ENCODE data around the gene SEMA7A.

Gene SEMA7A

GRCh38 chr15:74438206-74438605, 4.4 kb upstream of the SEMA7A start:
- H3K36me3 ChIP-seq (ENCODE audit: control insufficient read depth, insufficient read depth, low read length, severe bottlenecking): no peaks in the 10 kb centered on the region
- no peaks in the 10 kb centered on the region for H3K27me3 ChIP-seq (replicated peaks; ENCODE audit: control insufficient read depth, insufficient read depth, low read length)
- no peaks in the 10 kb centered on the region for H3K9me3 ChIP-seq (ENCODE audit: control insufficient read depth, low read length)
- H3K9ac ChIP-seq (ENCODE audit: low read length): no peak overlapping the region
- peaks cover 14% of the 10 kb centered on the region for H3K4me1 ChIP-seq (ENCODE audit: control insufficient read depth, insufficient read depth, low read length)
- DNase-seq (ENCODE audit: low read depth): no peak
- no peak overlapping the region for H3K4me3 ChIP-seq (ENCODE audit: low read length)

GRCh38 chr15:74434263-74435136, 742 bp upstream of the SEMA7A start:
- Histone ChIP-seq H3K4me1 (ENCODE audit: control insufficient read depth, insufficient read depth, low read length) (peaks cover 22% of the 10 kb centered on the region), H3K27me3 (replicated peaks; ENCODE audit: control insufficient read depth, insufficient read depth, low read length) (no peaks in the 10 kb centered on the region), H3K4me3 (ENCODE audit: low read length) (peak overlapping the region; percentile 87), H3K9ac (ENCODE audit: low read length) (peak overlapping the region; percentile 85), H3K36me3 (ENCODE audit: control insufficient read depth, insufficient read depth, low read length, severe bottlenecking) (no peaks in the 10 kb centered on the region), H3K9me3 (ENCODE audit: control insufficient read depth, low read length) (no peaks in the 10 kb centered on the region)
- DNase-seq (ENCODE audit: low read depth): no peak

DNA sequence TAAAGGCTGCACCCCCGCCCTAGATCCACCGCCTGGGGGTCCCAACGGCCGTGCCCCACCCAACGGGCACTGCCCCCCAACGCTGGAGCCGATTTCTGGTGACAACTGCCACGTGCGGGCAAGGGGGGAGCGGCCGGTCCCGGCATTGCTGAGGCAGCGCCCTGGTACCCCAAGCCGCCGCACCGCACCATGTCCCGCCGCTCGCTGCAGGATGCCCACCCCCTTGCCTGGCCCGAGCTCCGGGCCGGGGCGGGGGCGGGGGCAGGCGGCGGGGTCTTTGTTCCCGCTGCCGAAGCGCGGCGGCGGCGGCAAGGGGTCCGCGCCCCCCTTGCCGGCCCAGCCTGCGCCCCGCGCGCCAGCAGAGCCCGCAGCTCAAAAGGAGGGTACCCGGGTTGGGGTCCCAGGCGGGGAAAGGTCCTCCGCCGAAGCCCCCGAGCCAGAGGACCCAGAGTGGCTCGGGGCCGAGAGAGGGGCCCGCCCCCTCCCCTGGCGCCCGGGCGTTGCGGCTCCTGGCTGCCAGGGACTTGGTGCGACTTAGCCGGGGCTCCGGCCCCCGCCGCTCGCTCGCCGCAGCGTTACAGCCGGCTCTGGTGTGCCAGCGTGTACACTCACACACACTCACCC, 678 bp downstream of the SEMA7A start:
- H3K4me3 ChIP-seq (ENCODE audit: low read length): peak overlapping the region; percentile 87
- no peak for DNase-seq (ENCODE audit: low read depth)

DNA sequence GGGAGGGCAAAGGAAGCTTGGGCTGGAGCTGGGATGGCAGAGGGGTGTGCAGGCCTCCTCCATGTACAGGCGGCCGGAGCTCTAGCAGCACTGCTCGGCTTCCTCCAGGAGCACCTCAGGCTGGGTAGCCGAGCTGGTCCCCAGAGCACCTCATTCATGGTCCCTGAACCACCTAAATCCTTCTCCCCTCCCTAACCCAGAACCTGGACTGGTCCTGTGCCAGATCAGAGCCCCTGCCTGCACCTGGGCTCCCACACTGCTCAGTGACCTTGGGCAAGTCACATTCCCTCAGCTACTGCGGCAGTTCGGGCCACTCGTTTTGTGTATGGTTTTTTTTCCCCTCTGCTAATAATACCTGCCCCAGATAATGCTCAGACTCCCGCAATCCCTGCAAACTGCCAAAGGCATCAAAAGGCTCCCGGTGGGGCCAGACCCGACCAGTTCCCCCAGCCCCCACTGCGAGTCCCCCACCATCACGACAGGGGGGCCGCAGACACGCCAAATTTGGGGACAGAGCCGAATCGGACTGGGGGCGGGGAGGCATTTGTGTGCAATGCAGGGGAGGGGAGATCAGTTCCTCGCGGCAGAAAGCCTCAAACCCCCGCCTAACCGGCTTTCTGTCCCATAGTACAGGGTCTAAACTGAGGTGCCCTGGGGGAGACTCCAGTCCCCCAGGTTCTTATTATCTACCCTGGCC, 1.3 kb downstream of the SEMA7A start:
- no peaks in the 10 kb centered on the region for H3K36me3 ChIP-seq (ENCODE audit: control insufficient read depth, insufficient read depth, low read length, severe bottlenecking)
- peak overlapping the region; percentile 73 for H3K9ac ChIP-seq (ENCODE audit: low read length)
- no peaks in the 10 kb centered on the region for H3K9me3 ChIP-seq (ENCODE audit: control insufficient read depth, low read length)
- peak overlapping the region; percentile 87 for H3K4me3 ChIP-seq (ENCODE audit: low read length)
- peaks cover 30% of the 10 kb centered on the region for H3K4me1 ChIP-seq (ENCODE audit: control insufficient read depth, insufficient read depth, low read length)
- no peak for DNase-seq (ENCODE audit: low read depth)
- H3K27me3 ChIP-seq (replicated peaks; ENCODE audit: control insufficient read depth, insufficient read depth, low read length): no peaks in the 10 kb centered on the region

More for the DNA sequence above, 678 bp downstream of the SEMA7A start:
- no peaks in the 10 kb centered on the region for H3K9me3 ChIP-seq (ENCODE audit: control insufficient read depth, low read length)
- peaks cover 26% of the 10 kb centered on the region for H3K4me1 ChIP-seq (ENCODE audit: control insufficient read depth, insufficient read depth, low read length)
- no peaks in the 10 kb centered on the region for H3K36me3 ChIP-seq (ENCODE audit: control insufficient read depth, insufficient read depth, low read length, severe bottlenecking)
- H3K9ac ChIP-seq (ENCODE audit: low read length): peak overlapping the region; percentile 88
- H3K27me3 ChIP-seq (replicated peaks; ENCODE audit: control insufficient read depth, insufficient read depth, low read length): no peaks in the 10 kb centered on the region

GRCh38 chr15:74431645-74432044, 2.1 kb downstream of the SEMA7A start:
- Histone ChIP-seq H3K36me3 (ENCODE audit: control insufficient read depth, insufficient read depth, low read length, severe bottlenecking) (no peaks in the 10 kb centered on the region), H3K9me3 (ENCODE audit: control insufficient read depth, low read length) (no peaks in the 10 kb centered on the region), H3K4me1 (ENCODE audit: control insufficient read depth, insufficient read depth, low read length) (peaks cover 30% of the 10 kb centered on the region), H3K4me3 (ENCODE audit: low read length) (peak overlapping the region; percentile 87), H3K9ac (ENCODE audit: low read length) (peak overlapping the region; percentile 73), H3K27me3 (replicated peaks; ENCODE audit: control insufficient read depth, insufficient read depth, low read length) (no peaks in the 10 kb centered on the region)
- DNase-seq (ENCODE audit: low read depth): no peak

DNA sequence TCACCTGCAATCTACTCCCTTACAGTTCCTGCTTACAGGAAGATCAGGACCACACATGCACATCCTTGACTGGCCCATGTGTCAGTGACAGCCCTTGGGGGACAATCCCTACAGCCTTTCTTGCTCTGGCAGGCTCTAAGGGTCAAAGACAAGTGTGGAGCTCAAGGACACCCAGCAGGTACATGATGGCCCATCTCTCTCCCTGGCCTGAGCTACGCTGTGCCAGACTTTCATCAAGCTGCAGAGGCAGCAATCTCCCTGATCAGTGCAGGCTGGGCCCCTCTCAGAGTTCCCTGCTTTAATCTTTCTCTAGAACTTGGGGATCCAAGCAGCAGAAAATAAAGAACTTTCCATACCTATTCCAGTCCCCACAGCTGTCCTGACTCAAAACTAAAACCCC, 2.6 kb downstream of the SEMA7A start:
- no peaks in the 10 kb centered on the region for H3K9me3 ChIP-seq (ENCODE audit: control insufficient read depth, low read length)
- no peaks in the 10 kb centered on the region for H3K27me3 ChIP-seq (replicated peaks; ENCODE audit: control insufficient read depth, insufficient read depth, low read length)
- H3K4me3 ChIP-seq (ENCODE audit: low read length): peak overlapping the region; percentile 87
- DNase-seq (ENCODE audit: low read depth): no peak
- H3K36me3 ChIP-seq (ENCODE audit: control insufficient read depth, insufficient read depth, low read length, severe bottlenecking): no peaks in the 10 kb centered on the region
- peak overlapping the region; percentile 73 for H3K9ac ChIP-seq (ENCODE audit: low read length)
- peaks cover 30% of the 10 kb centered on the region for H3K4me1 ChIP-seq (ENCODE audit: control insufficient read depth, insufficient read depth, low read length)

DNA sequence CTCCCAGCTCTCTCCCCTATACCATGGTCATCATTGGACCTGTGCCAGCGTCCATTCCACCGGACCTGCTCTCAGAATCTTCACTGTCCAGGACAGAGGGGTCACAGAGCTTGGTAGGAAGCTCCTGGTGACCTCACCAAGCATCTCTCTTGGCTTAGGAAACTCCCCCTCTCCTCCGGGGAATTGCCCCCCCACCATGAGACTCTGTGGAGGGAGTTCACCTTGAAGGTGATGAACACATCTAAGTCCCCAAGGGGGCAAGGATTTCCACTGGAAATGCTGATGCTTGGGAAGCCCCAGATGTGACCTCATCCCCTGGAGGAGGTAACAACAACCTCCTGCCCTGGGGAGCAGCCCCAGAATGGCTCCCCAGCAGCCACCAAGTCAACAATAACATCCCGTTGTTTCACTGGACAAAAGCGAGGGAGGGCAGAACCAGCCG, 3.2 kb downstream of the SEMA7A start:
- Histone ChIP-seq H3K4me3 (ENCODE audit: low read length) (no peak overlapping the region), H3K27me3 (replicated peaks; ENCODE audit: control insufficient read depth, insufficient read depth, low read length) (no peaks in the 10 kb centered on the region), H3K36me3 (ENCODE audit: control insufficient read depth, insufficient read depth, low read length, severe bottlenecking) (no peaks in the 10 kb centered on the region), H3K9me3 (ENCODE audit: control insufficient read depth, low read length) (no peaks in the 10 kb centered on the region), H3K9ac (ENCODE audit: low read length) (no peak overlapping the region), H3K4me1 (ENCODE audit: control insufficient read depth, insufficient read depth, low read length) (peaks cover 30% of the 10 kb centered on the region)
- no peak for DNase-seq (ENCODE audit: low read depth)

DNA sequence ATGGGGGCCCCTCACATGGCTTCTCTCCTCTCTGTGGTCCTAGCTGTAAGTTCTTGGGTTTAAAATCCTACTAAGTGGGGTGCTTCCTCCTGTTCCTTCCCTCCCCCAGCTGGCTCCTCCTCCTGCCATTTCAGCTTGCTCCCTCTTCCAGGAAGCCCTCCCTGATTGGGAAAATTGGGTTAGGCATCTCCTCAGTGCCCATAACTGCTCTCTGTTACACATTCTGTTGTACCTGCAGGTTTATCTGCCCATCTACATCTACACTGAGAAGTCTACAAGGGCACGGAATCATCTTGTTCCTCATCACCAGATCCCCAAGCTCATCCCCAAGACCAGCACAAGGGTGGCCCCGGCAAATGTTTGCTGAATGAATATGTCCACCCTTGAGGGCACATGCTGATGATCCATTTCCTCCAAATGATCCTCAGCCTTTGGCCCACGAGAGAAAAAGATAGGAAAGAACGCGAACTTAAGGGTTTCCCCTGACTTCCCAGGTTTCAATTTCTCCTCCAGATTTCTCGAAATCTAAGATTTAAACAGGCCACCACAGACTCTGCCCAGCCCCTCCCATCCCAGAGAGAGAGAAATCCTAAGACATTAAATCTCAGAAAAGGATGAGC, 3.9 kb downstream of the SEMA7A start:
- Histone ChIP-seq H3K27me3 (replicated peaks; ENCODE audit: control insufficient read depth, insufficient read depth, low read length) (no peaks in the 10 kb centered on the region), H3K4me3 (ENCODE audit: low read length) (no peak overlapping the region), H3K9me3 (ENCODE audit: control insufficient read depth, low read length) (no peaks in the 10 kb centered on the region), H3K9ac (ENCODE audit: low read length) (no peak overlapping the region), H3K4me1 (ENCODE audit: control insufficient read depth, insufficient read depth, low read length) (peaks cover 30% of the 10 kb centered on the region), H3K36me3 (ENCODE audit: control insufficient read depth, insufficient read depth, low read length, severe bottlenecking) (no peaks in the 10 kb centered on the region)
- no peak for DNase-seq (ENCODE audit: low read depth)

DNA sequence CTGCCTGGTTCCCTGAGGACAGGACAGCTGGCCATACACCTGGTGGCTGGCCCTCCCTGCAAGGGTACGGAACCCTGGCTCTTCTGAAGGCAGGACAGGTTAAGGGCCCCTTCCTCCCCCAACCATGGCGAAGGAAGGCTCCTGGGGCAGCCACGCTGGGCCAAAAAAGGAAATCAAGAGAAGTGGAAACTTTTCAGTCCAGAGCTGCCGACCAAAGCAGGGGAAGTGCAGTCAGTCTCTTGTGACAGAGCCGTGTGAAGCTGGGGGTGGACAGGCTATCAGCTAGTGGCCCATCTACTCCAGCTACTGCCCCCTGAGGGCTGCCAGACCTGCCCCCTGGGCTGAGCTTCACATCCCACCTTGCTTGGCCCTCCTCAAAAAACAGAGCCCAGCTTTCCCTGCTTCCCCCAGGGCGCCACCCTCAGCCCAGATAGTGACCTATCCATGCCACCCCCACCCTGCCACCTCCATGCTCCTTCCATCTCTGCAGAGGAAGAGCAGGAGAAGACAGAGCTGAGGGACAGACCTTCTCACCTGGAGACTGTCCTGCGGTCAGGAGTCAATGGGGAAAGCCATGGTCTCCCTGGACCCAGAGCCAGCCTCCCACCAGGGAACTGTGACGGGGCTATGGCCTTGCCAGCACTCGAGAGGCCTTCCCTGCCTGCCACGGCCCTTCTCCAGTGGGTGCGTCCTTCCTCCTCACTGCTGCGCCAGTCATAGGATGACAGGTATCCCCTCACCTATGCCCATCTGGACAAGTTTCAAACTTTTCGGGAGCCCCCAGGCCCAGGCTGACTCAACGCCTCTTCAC, 4.6 kb downstream of the SEMA7A start:
- Histone ChIP-seq H3K9me3 (ENCODE audit: control insufficient read depth, low read length) (no peaks in the 10 kb centered on the region), H3K36me3 (ENCODE audit: control insufficient read depth, insufficient read depth, low read length, severe bottlenecking) (no peaks in the 10 kb centered on the region), H3K27me3 (replicated peaks; ENCODE audit: control insufficient read depth, insufficient read depth, low read length) (no peaks in the 10 kb centered on the region), H3K9ac (ENCODE audit: low read length) (peak overlapping the region; percentile 9), H3K4me3 (ENCODE audit: low read length) (no peak overlapping the region), H3K4me1 (ENCODE audit: control insufficient read depth, insufficient read depth, low read length) (peaks cover 27% of the 10 kb centered on the region)
- no peak for DNase-seq (ENCODE audit: low read depth)

DNA sequence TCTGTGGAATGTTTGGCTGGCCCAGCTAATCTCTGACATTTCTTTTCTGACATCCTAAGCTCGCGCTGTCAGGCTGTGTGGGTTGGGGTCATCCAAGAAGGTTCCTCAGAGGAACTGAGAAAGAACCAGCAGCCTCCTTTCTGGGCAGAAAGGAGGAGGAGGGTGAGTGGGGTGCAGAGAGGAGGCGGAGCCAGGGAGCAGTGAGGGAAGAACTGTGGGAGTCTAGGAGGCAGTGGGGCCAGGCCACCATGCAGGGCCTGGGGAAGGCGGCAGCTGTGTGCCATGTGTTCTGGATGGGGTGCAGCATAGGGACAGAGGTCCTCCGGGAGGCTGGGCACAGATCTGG, 5.3 kb downstream of the SEMA7A start:
- H3K9me3 ChIP-seq (ENCODE audit: control insufficient read depth, low read length): no peaks in the 10 kb centered on the region
- H3K4me1 ChIP-seq (ENCODE audit: control insufficient read depth, insufficient read depth, low read length): peaks cover 31% of the 10 kb centered on the region
- no peaks in the 10 kb centered on the region for H3K36me3 ChIP-seq (ENCODE audit: control insufficient read depth, insufficient read depth, low read length, severe bottlenecking)

More for the DNA sequence above, 5.3 kb downstream of the SEMA7A start:
- DNase-seq (ENCODE audit: low read depth): no peak
- no peak overlapping the region for H3K4me3 ChIP-seq (ENCODE audit: low read length)
- H3K9ac ChIP-seq (ENCODE audit: low read length): peak overlapping the region; percentile 9
- H3K27me3 ChIP-seq (replicated peaks; ENCODE audit: control insufficient read depth, insufficient read depth, low read length): no peaks in the 10 kb centered on the region
